Measurements from ENCODE around the gene EIPR1. TPM values are rescaled to one million over a fixed set of nuclear protein-coding genes. Genes with fewer than 3 reads are reported as not detected.

EIPR1 gene
- total and polyA plus RNA-seq, 2 of the 13 experiments (the other 11 are each of a cell fraction or from before 2014, with no cell fraction given) = 70.0 to 96.3 TPM

DNA sequence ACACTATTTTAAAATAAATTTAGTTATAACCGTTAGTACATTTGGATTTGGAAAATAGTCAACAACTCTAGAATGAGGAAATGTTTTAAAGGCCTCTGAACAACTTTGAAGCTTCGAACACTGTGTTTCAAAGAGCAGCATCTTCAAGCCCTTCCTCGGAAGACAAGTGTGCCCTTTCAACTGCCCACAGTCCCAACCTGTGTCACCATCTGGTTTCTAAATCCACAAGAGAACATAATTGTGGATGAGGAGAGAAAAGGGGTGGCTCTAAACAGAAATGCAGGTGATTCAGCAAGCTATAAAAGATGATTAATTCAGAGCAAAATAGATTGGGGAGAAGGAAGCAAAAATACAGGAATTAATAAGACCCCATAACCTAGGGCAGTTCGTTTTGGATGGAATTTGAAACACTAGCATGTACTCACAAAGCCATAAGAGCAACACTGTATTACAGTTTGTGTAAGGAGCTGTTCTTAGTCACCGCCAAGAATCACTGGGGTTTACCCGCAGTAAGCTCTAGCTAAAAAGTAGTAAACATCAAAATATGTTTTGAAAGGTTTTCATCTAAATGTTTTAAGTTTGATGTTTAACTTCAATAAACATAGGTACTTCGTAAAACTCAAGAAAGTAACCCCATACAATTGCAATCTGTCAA, 160.7 kb downstream of the EIPR1 start:
- in situ Hi-C loops (cut with HindIII; ENCODE audit: extremely low pct_ligation_motif_present, low pct_unique_long_range_greater_than_20kb) (no loop called here), intact Hi-C loops (cut with micrococcal nuclease; ENCODE audit: unreplicated experiment) (no loop called here)
- H3K9me3 ChIP-seq (ENCODE audit: low read length) = peaks cover 10% of the 10 kb centered on the region
- BruUV-seq (replicated peaks) = no TSS peak
- H3K4me3 ChIP-seq (replicated peaks in 1 of 3; ENCODE audit: insufficient read depth in 1 of 3, low read depth in 2 of 3, low read length in 3 of 3) = no peak overlapping the region
- no peak overlapping the region for H3K27ac ChIP-seq (ENCODE audit: extremely low read length, insufficient read depth, low read length)
- no peak overlapping the region for H3K9ac ChIP-seq (ENCODE audit: insufficient read depth, low read depth, low read length)
- 0 out of 2 replicates have a peak, but pooled peaks cover 3% of the 10 kb centered on the region for H4K20me1 ChIP-seq (ENCODE audit: insufficient read depth, low read length)
- TF ChIP-seq ZFY (CRISPR knock-in tag; IDR thresholded peaks at IDR 0.05) (no peak), ZNF33B (CRISPR knock-in tag; IDR thresholded peaks at IDR 0.05) (no peak), ZFP41 (CRISPR knock-in tag; IDR thresholded peaks at IDR 0.05; ENCODE audit: borderline replicate concordance) (no peak), ZFX (CRISPR knock-in tag; IDR thresholded peaks at IDR 0.05; ENCODE audit: low read depth) (no peak), BHLHE40 (IDR thresholded peaks at IDR 0.05; ENCODE audit: low read length) (no peak), ZNF660 (CRISPR knock-in tag; IDR thresholded peaks at IDR 0.05; ENCODE audit: borderline replicate concordance, low read depth) (no peak), YEATS4 (CRISPR knock-in tag; IDR thresholded peaks at IDR 0.05; ENCODE audit: borderline replicate concordance) (no peak), RBM39 (IDR thresholded peaks at IDR 0.05; ENCODE audit: low read depth, low read length, poor library complexity, severe bottlenecking) (no peak), SIN3B (IDR thresholded peaks at IDR 0.05; ENCODE audit: low read length) (no peak), ZNF20 (CRISPR knock-in tag; IDR thresholded peaks at IDR 0.05) (no peak), ZNF253 (CRISPR knock-in tag; IDR thresholded peaks at IDR 0.05; ENCODE audit: borderline replicate concordance) (no peak)
- TF ChIP-seq, protein P1, sequence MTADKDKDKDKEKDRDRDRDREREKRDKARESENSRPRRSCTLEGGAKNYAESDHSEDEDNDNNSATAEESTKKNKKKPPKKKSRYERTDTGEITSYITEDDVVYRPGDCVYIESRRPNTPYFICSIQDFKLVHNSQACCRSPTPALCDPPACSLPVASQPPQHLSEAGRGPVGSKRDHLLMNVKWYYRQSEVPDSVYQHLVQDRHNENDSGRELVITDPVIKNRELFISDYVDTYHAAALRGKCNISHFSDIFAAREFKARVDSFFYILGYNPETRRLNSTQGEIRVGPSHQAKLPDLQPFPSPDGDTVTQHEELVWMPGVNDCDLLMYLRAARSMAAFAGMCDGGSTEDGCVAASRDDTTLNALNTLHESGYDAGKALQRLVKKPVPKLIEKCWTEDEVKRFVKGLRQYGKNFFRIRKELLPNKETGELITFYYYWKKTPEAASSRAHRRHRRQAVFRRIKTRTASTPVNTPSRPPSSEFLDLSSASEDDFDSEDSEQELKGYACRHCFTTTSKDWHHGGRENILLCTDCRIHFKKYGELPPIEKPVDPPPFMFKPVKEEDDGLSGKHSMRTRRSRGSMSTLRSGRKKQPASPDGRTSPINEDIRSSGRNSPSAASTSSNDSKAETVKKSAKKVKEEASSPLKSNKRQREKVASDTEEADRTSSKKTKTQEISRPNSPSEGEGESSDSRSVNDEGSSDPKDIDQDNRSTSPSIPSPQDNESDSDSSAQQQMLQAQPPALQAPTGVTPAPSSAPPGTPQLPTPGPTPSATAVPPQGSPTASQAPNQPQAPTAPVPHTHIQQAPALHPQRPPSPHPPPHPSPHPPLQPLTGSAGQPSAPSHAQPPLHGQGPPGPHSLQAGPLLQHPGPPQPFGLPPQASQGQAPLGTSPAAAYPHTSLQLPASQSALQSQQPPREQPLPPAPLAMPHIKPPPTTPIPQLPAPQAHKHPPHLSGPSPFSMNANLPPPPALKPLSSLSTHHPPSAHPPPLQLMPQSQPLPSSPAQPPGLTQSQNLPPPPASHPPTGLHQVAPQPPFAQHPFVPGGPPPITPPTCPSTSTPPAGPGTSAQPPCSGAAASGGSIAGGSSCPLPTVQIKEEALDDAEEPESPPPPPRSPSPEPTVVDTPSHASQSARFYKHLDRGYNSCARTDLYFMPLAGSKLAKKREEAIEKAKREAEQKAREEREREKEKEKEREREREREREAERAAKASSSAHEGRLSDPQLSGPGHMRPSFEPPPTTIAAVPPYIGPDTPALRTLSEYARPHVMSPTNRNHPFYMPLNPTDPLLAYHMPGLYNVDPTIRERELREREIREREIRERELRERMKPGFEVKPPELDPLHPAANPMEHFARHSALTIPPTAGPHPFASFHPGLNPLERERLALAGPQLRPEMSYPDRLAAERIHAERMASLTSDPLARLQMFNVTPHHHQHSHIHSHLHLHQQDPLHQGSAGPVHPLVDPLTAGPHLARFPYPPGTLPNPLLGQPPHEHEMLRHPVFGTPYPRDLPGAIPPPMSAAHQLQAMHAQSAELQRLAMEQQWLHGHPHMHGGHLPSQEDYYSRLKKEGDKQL (CRISPR knock-in tag; IDR thresholded peaks at IDR 0.05; ENCODE audit: low read depth) = no peak
- TF ChIP-seq, protein P2, sequence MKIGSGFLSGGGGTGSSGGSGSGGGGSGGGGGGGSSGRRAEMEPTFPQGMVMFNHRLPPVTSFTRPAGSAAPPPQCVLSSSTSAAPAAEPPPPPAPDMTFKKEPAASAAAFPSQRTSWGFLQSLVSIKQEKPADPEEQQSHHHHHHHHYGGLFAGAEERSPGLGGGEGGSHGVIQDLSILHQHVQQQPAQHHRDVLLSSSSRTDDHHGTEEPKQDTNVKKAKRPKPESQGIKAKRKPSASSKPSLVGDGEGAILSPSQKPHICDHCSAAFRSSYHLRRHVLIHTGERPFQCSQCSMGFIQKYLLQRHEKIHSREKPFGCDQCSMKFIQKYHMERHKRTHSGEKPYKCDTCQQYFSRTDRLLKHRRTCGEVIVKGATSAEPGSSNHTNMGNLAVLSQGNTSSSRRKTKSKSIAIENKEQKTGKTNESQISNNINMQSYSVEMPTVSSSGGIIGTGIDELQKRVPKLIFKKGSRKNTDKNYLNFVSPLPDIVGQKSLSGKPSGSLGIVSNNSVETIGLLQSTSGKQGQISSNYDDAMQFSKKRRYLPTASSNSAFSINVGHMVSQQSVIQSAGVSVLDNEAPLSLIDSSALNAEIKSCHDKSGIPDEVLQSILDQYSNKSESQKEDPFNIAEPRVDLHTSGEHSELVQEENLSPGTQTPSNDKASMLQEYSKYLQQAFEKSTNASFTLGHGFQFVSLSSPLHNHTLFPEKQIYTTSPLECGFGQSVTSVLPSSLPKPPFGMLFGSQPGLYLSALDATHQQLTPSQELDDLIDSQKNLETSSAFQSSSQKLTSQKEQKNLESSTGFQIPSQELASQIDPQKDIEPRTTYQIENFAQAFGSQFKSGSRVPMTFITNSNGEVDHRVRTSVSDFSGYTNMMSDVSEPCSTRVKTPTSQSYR (CRISPR knock-in tag; IDR thresholded peaks at IDR 0.05; ENCODE audit: borderline replicate concordance) = no peak
- FAIRE-seq = no peak
- H3K27me3 ChIP-seq (ENCODE audit: control insufficient read depth in 1 of 2, insufficient read depth in 2 of 2, low read length in 2 of 2) = no peaks in the 10 kb centered on the region
- 90% methylated on average over 7 of the region's 7 CpGs for WGBS (ENCODE audit: low lambda C conversion rate)
- H3K36me3 ChIP-seq (replicated peaks in 1 of 2; ENCODE audit: control insufficient read depth in 1 of 2, insufficient read depth in 2 of 2, low read length in 2 of 2) = peaks cover 1 to 19% of the 10 kb centered on the region in 2 experiments; a peak in 2 of 5 replicates
- H2AFZ ChIP-seq (ENCODE audit: low read length) = no peak overlapping the region
- H3K4me1 ChIP-seq (ENCODE audit: insufficient read depth, low read length) = no peaks in the 10 kb centered on the region
- CTCF ChIA-PET (ENCODE audit: low intra/inter-chr PET ratio, low total read pairs) = no interaction called here
- ATAC-seq = no peak
- H3K4me2 ChIP-seq (ENCODE audit: low read depth, low read length) = no peak overlapping the region
- no peaks in the 10 kb centered on the region for H3K79me2 ChIP-seq (ENCODE audit: insufficient read depth, low read length)
- DNase-seq (ENCODE audit: low spot score) = no peak
- POLR2A ChIA-PET = no interaction called here

Measured in HepG2 (cell line).